IPS DF 4.7 (cell line): ENCODE results near the gene FIBCD1.

Experiments
- DNase-seq: peaks from one replicate; pipeline ENCODE4 v3.0.0-alpha.2; 2013; ENCODE audit warnings: low spot score; ENCODE audit errors: extremely low read depth

Gene FIBCD1, protein sequence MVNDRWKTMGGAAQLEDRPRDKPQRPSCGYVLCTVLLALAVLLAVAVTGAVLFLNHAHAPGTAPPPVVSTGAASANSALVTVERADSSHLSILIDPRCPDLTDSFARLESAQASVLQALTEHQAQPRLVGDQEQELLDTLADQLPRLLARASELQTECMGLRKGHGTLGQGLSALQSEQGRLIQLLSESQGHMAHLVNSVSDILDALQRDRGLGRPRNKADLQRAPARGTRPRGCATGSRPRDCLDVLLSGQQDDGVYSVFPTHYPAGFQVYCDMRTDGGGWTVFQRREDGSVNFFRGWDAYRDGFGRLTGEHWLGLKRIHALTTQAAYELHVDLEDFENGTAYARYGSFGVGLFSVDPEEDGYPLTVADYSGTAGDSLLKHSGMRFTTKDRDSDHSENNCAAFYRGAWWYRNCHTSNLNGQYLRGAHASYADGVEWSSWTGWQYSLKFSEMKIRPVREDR

DNA sequence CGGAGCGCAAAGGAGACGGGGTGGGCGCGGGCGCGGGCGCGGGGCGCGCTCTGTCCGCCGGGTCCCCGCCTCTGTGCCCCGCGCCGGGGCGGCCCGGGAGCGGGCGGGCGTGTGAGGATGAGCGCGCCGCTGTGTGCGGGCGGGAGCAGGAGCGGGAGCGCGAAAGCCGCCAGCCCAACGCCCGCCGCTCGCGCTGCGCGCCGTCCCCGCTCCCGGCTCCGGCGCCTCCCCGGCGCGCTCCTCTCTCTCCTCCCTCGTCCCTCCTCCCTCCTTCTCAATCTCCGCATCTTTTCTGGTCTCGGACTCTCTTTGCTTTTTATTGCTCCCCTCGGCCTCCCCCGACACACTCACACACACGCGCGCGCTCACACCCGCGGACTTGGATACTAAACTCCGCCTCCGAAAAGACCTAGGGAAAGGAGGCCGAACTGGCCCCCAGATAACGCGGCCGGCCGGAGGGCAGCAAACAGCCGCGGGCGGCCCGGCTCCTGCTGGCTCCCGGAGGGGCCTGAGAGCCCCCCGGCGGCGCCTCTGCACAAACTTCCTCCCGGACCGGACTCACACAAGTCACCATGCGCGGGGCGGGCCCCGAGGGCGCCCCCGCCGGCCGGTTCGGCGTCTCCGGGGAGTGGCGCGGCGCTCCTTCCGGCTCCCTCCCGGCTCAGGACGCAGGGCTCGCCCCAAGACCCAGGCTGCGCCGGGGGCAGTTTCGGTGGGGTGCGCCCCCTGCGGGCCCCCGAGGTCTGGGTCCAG lies at the start of gene FIBCD1:
Gene FIBCD1, minus strand, starts transcription at position 596 of the 753 bp plus-strand sequence. CDS start 640 bp downstream, outside the sequence.
- no peak for DNase-seq

DNA sequence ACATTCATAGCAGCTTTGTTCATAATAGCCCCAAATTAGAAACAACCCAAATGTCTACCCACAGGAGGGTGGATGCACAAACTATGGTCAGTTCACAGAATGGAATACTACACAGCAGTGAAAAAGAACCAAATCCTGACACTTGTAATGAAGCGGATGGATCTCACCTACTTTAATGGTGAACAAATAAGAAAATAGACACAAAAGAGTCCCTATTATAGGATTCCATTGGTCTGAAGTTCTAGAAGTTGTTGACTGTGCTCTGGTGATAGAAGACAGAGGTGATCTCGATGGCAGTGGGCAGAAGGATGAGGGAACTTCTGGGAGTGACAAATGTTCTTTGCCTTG lies 49.3 kb upstream of the FIBCD1 start:
- DNase-seq = no peak

DNA sequence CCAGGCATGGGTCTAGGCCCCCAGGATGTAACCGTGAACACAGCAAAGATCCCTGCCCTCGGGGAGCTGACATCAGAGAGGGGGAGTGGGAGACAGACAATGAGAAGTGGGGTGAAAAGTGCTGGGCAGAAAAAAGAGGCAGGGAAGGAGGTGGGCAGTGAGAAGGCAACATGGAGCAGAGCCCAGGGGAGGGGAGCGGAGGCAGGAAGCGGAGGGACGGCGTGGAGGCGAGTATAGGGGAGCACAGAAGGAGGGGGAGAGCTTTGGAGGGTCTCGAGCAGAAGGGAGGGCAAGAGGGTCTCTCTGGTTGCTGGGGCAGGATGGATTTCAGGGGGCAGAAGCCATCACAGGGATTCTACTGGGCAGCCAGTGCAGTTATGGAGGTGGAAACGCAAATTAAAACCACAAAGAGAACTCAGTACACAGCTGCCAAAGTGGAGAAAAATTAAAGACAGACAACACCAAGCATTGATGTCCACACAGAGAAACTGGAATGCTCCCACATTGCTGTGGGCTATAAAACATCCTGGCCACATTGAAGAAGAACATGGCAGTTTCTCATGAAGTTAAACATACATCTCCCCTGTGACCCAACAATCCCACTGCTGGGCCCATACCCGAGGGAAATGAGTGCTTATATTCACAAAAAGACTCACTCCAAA lies 48.8 kb upstream of the FIBCD1 start:
- no peak for DNase-seq

DNA sequence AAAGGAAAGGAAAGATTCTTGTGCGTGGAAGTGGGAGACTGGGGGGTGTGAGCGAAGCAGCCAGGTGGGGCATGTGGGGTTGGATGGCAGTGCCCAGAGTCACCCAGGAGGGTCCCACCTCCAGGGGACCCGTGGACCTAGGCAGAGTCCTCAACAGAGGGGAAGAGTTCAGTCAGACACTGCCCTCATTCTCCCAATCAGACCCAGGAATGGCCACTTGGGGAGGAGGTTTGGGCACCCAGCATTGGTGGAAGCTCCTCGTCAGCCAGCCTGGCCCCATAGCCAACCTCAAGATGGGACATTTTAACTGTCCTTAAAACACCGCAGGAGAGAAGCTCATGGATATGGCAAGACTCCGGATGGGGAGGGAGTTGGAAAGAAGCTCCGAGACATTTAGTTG lies 48.0 kb upstream of the FIBCD1 start:
- DNase-seq = no peak

DNA sequence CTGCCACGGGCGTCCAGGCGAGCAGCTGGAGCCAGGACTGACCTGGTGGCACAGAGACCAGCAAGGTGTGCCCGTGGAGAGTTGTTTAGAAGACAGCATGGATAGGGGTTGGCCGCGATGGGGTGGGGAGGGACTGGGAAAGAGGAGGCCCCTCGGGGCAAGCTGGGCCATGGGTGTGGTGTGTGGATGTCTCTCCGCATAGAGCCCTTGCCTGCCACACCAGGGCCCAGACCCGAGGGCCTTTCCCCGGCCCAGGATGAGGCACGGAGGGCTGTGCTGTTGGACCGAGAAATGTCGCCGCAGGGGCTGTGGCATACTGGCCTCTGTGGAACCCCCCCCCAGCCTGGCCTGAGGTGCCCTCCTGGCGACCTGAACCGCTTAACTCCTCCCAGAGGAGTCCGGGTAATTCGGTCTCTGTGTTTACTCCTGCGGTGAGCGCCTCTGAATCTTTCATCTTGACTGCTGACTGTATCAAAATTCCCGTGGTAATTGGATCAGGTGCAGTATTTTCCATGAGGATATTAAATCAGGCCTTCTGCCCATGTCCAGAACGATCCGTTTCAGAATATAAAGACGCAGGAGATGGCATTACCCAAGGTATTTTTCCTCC lies 47.4 kb upstream of the FIBCD1 start:
- DNase-seq = no peak

DNA sequence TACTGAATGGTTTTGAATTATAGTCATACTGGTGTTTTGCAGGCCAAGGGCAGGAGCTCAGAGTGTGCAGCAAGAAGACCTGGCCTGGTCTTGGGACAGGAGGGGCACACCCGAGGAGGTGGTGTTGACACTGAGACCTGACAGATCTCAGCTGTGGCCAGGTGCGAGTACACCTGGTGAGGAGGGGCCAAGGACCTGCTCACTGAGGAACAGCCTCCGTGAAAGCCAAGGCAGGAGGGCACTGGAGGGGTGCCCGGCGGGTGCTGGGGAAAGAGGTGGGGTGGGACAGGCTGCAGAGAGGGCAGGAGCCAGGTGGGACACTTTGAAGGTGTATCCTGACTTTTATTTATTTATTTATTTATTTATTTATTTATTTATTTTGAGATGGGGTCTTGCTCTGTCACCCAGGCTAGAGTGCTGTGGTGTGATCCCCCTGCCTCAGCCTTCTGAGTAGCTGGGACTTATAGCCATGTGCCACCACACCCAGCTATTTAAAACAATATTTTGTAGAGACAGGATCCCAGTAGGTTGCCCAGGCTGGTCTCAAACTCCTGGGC lies 46.6 kb upstream of the FIBCD1 start:
- no peak for DNase-seq

DNA sequence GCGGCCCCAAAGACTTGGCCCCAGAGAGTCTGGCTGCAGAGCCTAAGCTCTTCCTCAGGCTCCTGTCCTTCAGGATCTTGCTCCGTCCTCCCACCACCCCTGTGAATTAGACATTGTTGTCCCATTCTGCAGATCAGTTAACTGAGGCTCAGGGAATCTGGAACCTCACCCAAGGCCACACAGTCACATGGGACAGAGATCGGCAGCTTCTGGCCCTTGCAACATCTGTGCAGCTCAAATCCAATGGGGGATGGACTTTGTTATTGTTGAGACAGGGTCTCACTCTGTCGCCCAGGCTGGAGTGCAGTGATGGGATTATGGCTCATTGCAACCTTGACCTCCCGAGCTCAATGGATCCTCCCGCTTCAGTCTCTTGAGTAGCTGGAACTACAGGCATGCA lies 46.0 kb upstream of the FIBCD1 start:
- no peak for DNase-seq

DNA sequence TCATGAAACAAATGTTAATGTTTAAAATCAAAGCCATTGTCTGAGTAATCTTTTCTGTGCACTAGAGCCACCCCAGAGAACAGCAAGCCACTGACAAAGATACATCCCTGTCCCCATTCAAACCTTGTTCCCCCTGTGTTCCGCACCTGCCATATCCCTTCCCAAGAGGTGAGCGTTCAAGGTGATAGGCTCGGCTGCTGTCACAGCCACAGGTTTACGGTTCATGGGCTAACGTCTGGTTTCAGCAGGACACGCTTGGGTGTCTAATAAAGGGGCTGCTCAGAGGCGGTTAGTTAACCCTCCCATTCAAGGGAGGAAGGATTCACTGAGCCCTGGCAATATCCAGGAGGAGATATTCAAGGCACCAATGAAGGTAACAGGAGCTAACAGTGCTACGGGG lies 45.5 kb upstream of the FIBCD1 start:
- DNase-seq = no peak

DNA sequence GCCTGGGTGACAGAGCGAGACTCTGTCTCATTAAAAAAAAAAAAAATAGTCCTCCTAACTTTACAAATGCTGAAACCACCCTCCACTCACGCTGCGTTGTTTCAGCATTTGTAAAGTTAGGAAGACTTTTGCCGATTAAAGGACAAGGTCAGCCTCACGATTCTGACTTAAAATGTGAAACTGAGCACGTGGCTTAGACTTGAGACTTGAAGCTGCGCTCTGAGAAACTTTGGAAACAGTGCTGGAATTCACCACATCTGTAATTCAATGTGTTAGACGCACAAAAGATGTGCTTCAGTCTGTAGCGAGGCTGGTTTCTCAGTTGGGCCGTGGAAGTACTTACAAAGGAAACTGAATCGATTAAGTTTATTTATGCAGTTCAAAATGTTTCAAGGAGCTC lies 44.9 kb upstream of the FIBCD1 start:
- no peak for DNase-seq

DNA sequence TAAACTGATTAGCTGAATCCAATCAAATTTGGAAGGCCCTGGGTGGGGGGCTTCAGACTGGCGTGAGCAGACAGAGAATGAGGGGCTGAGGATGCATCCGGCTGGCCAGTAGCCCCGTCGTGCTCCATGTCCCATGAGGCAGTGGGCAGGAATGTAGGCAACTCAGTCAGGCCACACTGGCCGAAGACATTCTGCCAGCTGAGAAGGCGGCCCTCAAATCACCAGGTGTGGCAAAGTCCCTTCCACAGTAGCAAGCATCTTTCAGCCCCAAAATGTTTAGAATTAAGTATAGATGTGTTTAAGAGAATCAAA lies 44.3 kb upstream of the FIBCD1 start:
- DNase-seq = no peak

DNA sequence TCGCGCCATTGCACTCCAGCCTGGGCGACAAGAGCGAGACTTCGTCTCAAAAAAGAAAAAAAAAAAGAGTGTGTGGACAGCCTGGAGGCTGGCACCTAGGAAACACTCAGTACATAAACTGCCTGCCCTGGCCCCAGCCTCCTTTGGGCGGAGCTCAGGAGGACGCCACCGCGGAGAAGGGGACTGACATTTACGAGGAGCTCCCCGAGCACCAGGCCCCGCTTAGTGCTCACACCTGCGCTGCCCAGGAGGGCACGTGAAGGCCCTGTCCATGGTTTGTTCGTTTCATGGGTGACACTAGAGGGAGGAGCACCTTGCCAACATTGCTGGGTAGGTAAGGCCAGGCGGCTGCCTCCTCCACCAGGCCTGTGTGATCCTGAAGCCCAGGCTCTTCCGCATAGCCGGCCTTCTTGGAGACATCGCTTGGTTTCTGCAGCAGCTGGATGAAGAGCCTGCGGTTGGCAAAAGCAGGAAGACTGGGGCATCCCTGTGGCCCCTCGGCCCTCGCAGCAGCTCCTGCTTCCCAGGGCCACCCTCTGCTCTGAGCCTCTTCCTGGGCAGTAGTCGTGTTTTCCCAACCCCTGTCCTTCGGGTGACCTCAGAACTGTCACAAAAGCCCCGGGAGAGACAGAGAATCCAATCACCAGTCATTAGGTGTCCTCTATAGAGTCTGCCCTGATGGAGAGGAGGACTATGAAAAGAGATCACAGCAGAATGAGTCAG lies 43.8 kb upstream of the FIBCD1 start:
- no peak for DNase-seq

DNA sequence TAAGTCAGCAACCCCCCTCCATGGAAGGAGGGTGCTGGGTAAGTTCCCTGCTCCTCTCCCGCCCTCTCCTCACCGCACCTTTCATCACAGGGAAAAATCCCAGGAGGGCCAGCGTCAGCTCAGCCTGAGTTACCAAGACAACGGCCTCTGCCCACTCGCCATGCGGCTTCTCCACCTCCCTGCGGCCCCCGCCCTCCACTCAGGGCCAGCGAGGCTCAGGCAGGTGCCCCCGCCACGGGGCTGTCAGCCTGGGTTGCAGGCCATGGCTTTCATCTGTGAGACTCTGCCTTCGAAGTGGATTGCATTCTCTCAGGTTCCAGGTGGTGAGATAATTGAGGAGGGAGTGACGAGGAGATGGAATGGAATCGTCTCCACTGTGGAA lies 42.7 kb upstream of the FIBCD1 start:
- no peak for DNase-seq

DNA sequence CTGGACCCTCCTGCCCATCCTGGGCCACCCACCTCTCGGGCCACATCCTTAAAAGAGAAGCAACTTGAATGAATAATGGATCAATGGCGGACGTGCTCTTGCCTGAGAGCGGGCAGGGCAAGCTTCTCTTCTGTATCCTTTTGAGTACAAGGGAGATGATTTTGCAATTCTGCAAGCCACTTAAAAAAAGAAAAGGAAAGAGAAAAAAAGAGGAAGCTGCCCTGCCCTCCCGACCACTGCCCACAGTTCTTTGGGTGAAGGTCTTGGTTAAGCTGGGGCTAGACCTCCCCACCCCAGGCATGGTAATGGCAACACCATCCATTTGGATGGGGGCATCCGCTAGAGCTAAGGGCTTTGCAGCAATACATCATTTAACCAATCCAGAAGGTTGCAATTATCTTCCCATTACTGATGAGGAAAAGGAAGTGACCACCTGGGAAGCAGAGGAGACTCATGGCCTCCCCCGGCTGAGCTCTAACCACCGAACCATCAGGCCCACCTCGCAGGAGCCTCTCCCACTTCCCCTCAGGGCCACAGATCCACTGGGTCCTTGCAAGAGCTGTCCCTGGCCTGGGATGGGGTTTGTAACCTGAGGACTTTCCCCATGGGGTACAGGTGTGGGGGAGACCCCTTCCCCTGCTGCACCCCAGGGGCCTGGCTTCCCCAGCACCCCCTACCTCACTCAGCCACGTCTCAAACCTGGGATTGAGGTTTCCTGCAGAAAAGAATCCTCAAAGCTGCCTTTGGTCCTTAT lies 42.1 kb upstream of the FIBCD1 start:
- no peak for DNase-seq

DNA sequence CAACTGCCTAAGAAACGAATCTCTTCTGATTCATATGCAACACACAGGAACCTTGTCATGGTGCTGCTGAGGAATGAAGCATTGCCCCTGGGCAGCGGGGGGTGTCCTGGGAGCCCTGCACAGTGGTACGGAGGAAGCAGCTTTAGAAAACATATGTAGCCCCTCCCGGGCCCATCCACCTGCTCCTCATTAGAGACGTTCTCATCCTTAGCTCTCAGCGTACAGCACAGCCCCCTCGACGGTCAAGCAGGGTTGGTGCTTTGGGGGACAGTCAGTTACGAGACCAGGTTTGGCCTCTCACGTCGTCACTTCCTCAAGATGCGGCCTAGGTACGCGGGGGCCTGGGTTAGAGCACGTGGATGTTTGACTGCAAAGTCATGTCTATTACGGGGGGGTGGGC lies 41.5 kb upstream of the FIBCD1 start:
- DNase-seq = no peak

DNA sequence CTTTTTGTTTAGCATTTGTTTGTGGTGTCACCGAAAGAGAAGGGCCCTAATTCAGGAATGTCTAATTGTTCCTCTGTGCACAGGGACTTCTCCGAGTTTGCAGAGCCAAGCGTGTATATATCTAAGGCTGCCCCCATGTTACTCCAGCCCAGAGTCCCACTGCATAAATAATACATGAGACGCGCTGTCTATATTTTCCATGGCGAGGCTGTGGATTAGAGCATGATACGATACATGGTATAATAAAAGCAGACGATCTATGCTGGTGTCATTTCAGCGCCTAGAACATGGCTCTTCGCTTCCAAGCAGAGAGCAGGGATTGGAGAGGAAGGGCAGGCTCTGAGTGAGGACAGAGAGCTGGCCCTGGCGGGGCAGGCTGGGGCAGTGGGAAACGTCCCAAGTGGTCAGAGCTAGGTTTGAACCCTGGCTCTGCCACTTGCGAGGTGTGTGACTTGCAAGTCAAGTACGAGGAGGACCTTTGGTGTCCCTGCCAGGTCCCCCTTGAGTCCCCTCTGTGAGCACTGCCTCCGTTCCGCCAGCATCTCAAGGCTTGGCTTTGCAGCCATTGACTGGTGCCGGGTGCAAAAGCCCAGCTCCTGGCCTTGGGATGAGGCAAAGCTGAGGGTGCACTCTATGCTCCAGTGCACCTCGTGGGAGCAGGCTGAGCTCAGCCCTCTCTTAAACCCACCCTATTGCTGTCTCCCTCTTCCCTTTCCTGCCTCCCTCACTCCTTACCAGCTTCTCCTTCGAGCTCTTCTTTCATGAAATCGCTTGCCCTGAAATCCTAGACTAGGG lies 40.7 kb upstream of the FIBCD1 start:
- DNase-seq = no peak

DNA sequence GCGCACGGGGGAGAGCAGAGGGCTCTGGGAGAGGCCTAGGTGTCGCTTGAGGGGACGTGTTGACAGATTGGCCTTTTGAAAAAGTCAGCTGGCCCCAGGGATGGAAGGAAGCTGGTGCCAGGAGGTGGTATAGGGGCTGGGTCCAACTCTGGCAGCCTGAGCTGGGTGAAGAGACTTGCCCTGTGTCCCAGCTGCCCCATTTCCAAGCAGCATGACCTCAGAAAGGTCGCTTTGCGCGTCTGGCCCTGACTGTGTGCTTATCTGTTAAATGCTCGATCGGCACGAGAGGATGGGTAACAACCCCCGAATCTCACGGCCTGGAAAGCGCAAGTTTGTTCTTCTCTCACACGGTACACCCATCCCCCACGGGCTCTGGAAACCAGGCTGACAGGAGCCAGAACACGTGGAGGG lies 38.8 kb upstream of the FIBCD1 start:
- no peak for DNase-seq

DNA sequence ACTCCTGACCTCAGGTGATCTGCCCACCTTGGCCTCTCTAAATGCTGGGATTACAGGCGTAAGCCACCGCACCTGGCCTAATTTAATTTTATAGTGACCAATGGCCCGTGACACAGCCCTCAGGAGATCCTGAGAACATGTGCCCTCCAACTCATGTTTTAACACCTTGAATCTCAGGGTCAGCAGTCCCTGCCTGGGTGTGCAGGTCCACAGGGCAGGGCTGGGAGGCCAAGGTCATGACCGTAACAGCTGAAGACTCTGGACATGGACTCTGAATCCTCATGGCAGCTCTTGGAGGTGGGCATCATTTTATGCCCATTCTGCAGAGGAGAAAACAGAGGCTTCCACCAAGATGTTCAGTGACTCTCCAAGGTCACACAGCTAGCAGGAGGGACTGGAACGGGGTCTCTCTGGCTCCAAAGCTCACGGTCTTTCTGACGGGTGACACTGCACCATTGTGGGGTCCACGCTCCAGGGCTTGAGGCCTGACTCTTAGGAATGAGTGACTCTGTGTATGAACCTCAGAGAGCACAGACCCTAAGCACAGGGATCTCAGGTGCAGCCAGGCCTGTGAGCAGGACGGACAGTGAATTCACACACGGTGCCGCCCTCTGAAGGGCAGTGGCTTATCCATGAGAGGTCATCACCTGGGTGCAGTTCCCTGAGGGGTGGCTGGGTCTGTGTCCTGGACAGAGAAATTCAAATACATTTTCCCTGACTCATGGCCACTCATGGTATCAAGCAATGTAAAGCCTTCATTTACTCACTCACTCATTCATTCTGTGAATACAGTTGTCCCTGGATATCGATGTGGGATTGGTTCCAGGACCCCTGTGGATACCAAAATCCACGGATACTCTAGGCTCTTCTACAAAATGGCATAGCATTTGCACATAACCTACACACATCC lies 37.1 kb upstream of the FIBCD1 start:
- DNase-seq = no peak

DNA sequence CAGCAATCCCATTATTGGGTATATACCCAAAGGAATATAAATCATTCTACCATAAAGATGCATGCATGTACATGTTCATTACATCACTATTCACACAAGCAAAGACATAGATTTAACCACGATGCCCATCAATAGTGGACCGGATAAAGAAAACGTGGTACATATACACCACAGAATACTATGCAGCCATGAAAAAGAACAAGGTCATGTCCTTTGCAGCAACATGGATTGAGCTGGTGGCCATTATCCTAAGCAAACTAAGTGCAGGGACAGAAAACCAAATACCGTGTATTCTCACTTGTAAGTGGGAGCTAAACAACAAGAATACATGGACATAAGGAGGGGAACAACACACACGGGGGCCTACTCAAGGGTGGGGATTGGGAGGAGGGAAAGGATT lies 36.1 kb upstream of the FIBCD1 start:
- no peak for DNase-seq

DNA sequence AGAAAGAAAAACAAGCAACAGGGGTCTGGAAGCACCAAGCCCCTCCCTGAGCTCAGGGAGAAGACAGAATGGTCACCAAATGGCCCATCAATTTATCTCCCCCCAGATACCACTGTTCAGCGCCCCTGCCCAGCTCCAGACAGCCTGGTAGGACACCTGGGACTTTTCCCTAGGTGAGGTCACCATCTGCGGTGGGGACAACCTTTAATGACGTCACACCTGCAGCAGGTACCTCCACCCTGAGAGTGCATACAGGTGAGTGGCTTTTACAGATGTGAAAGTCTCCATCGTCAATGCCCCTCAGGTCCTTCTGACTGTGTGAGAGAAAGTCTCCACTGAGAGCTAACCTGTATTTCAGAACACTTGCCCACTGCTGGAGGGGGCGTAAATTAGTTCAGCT lies 35.6 kb upstream of the FIBCD1 start:
- DNase-seq = no peak
